A673 (cell line): Measurements from ENCODE around the gene MYO1H. TPM values are rescaled to one million over a fixed set of nuclear protein-coding genes. Genes with fewer than 3 reads are reported as not detected.

Source experiments
- BruUV-seq: library from RNA; stranded (reverse); fragments of 400-500 nt; replicated peaks from 2 replicates; lab custom pipeline; 2021; lab: Mats Ljungman, UMichigan
- CTCF ChIA-PET: fragments of 300-600 bp; sonication (Branson Sonifier 250); formaldehyde crosslinking; loops from one replicate; lab custom pipeline; 2022; ENCODE audit warnings: antibody characterized with exemption; lab: Charles Lee
- POLR2A ChIA-PET: fragments of 300-600 bp; sonication (Branson Sonifier 250); formaldehyde crosslinking; loops from one replicate; lab custom pipeline; 2022; ENCODE audit warnings: antibody characterized with exemption; ENCODE audit not compliant: low non-redundant PET; lab: Charles Lee
- DNase-seq: peaks from one replicate; pipeline ENCODE4 v3.0.0-alpha.2; 2015; ENCODE audit warnings: low spot score
- H3K27ac ChIP-seq: fragments of 200-600 bp; sonication (generic); 2 replicates; pipeline ENCODE4 v1.5.1; 2016; ENCODE audit warnings: mixed run types, low read depth, mild to moderate bottlenecking, mixed read lengths, antibody characterized with exemption, low read length; ENCODE audit not compliant: poor library complexity, severe bottlenecking
- H3K27me3 ChIP-seq: fragments of 200-600 bp; sonication (generic); replicated peaks from 2 replicates; pipeline ENCODE4 v1.6.1; 2017; ENCODE audit warnings: mixed run types, low read depth, mild to moderate bottlenecking, mixed read lengths, antibody characterized with exemption, low read length; ENCODE audit not compliant: insufficient read depth, poor library complexity
- H3K36me3 ChIP-seq: fragments of 200-600 bp; sonication (generic); 2 replicates; pipeline ENCODE4 v1.6.1; 2016; ENCODE audit warnings: mixed run types, mild to moderate bottlenecking, mixed read lengths, antibody characterized with exemption, low read length; ENCODE audit not compliant: insufficient read depth, poor library complexity, severe bottlenecking
- H3K4me1 ChIP-seq: fragments of 200-600 bp; sonication (generic); 2 replicates; pipeline ENCODE4 v1.6.1; 2017; ENCODE audit warnings: mixed run types, mild to moderate bottlenecking, mixed read lengths, antibody characterized with exemption, low read length; ENCODE audit not compliant: insufficient read depth, poor library complexity, severe bottlenecking
- H3K4me3 ChIP-seq: fragments of 200-600 bp; sonication (generic); 2 replicates; pipeline ENCODE4 v1.5.1; 2016; ENCODE audit warnings: low read depth, mixed run types, mild to moderate bottlenecking, mixed read lengths, low read length; ENCODE audit not compliant: poor library complexity, severe bottlenecking
- H3K9me3 ChIP-seq: fragments of 200-600 bp; sonication (generic); 2 replicates; pipeline ENCODE4 v1.6.1; 2016; ENCODE audit warnings: mixed run types, low read depth, mild to moderate bottlenecking, mixed read lengths, antibody characterized with exemption, low read length; ENCODE audit not compliant: poor library complexity, severe bottlenecking
- CTCF ChIP-seq: fragments of 300-800, 200-600 bp; sonication (generic); conservative IDR thresholded peaks from 2 replicates; pipeline ENCODE4 v1.5.1; 2017; ENCODE audit warnings: low read depth, mild to moderate bottlenecking, antibody characterized with exemption, low read length, moderate library complexity, mixed read lengths
- EZH2 ChIP-seq: fragments of 200-600 bp; sonication (generic); IDR thresholded peaks from 2 replicates; pipeline ENCODE4 v1.6.1; 2017; ENCODE audit warnings: borderline replicate concordance, low read depth, mild to moderate bottlenecking, mixed read lengths, antibody characterized with exemption, low read length; ENCODE audit not compliant: poor library complexity, severe bottlenecking
- intact Hi-C: fragments of 100-400 bp; cut with micrococcal nuclease; formaldehyde crosslinking; loops from one replicate; pipeline ENCODE4 v1.10.0; 2022; ENCODE audit not compliant: unreplicated experiment
- total RNA-seq: library from RNA; stranded (reverse); gene quantifications from 2 replicates; pipeline ENCODE4 v1.2.3, GENCODE V29; 2021

The MYO1H gene
- total RNA-seq, 1 experiment from 2014 or later, result not detected

- intact Hi-C loops, result loop anchor here (5.0 kb wide), 1 partner anchor 605 kb away; the partner anchor contains the start of gene SSH1
- no TSS peak for BruUV-seq
- Histone ChIP-seq H3K4me3 (no peak overlapping the region), H3K9me3 (no peaks in the 10 kb centered on the region), H3K27ac (peak overlapping the region; percentile 98), H3K27me3 (no peaks in the 10 kb centered on the region), H3K36me3 (peaks cover 10% of the 10 kb centered on the region), H3K4me1 (peaks cover 40% of the 10 kb centered on the region)
- POLR2A ChIA-PET, result interaction anchor here (0.5 kb wide), 1 partner anchor 16 kb away, joined by 4 read pairs; no protein-coding TSS in a partner anchor
- peak; percentile 32 for DNase-seq
- no peak for TF ChIP-seq CTCF
- TF ChIP-seq EZH2, result no peak
- CTCF ChIA-PET, result interaction anchor here (1.5 kb wide), 1 partner anchor 29 kb away, joined by 5 read pairs; no protein-coding TSS in a partner anchor
Measured at GRCh38 chr12:109461846-109462756, 114.4 kb downstream of the MYO1H start.

GRCh38 chr12:109462868-109463692 is 115.4 kb downstream of the MYO1H start:
- Histone ChIP-seq H3K4me1 (peaks cover 50% of the 10 kb centered on the region), H3K27ac (peak overlapping the region; percentile 98), H3K4me3 (peak overlapping the region; percentile 16), H3K9me3 (no peaks in the 10 kb centered on the region), H3K27me3 (no peaks in the 10 kb centered on the region), H3K36me3 (peaks cover under 1% of the 10 kb centered on the region)
- ChIA-PET POLR2A (interaction anchor here (0.5 to 0.7 kb wide), 3 partner anchors 20 to 308 kb away, joined by 3 to 5 read pairs (median 4); no protein-coding TSS in a partner anchor), CTCF (interaction anchor here (1.1 to 1.5 kb wide), 2 partner anchors 30 to 35 kb away, joined by 3 to 5 read pairs; no protein-coding TSS in a partner anchor)
- peak; percentile 96 for DNase-seq
- intact Hi-C loops, result loop anchor here (5.0 kb wide), 1 partner anchor 606 kb away; the partner anchor contains the start of gene SSH1
- BruUV-seq, result no TSS peak
- TF ChIP-seq EZH2 (no peak), CTCF (no peak)

- ChIA-PET CTCF (interaction anchor here (1.1 to 1.5 kb wide), 2 partner anchors 31 to 35 kb away, joined by 3 to 5 read pairs; no protein-coding TSS in a partner anchor), POLR2A (interaction anchor here (0.6 to 0.7 kb wide), 2 partner anchors 130 to 309 kb away, joined by 3 to 5 read pairs; no protein-coding TSS in a partner anchor)
- intact Hi-C loops, result loop anchor here (5.0 kb wide), 1 partner anchor 606 kb away; the partner anchor contains the start of gene SSH1
- H3K27ac ChIP-seq, result peak overlapping the region; percentile 98
- H3K4me3 ChIP-seq, result peak overlapping the region; percentile 16
- no peaks in the 10 kb centered on the region for H3K27me3 ChIP-seq
- peaks cover 53% of the 10 kb centered on the region for H3K4me1 ChIP-seq
- no peaks in the 10 kb centered on the region for H3K36me3 ChIP-seq
- no TSS peak for BruUV-seq
- no peaks in the 10 kb centered on the region for H3K9me3 ChIP-seq
- DNase-seq, result no peak
- no peak for TF ChIP-seq CTCF
- no peak for TF ChIP-seq EZH2
Measured at GRCh38 chr12:109463756-109464155, 116.1 kb downstream of the MYO1H start.
